ENCODE data around the gene MTM1. TPM values are rescaled to one million over a fixed set of nuclear protein-coding genes. Genes with fewer than 3 reads are reported as not detected.

MTM1 gene
- total RNA-seq, 1 experiment from 2014 or later = 6.4 TPM

DNA sequence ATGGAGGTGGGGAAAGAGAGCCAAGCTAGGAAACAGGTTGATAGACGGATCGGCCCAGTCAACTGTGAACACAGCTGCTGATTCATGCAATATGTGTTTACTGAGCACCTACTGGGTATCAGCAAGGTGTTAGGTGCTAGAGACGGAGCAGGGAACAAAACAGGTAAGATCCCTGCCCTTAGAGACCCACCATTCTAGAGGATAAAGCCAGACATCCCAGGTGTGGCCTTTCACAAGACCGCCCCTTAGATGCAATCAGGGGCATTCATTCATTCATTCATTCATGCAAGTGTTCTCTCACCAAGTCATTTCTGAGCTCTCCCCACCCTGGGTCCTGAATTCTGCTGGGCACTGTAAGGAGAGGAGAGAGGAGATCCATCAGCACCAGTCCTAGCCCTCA, 20.2 kb upstream of the MTM1 start:
- DNase-seq (ENCODE audit: low read depth) = no peak

- DNase-seq (ENCODE audit: low read depth) = peak; percentile 48
Observed at GRCh38 chrX:150548684-150549083, 19.7 kb upstream of the MTM1 start.

- no peak for DNase-seq (ENCODE audit: low read depth)
Observed at GRCh38 chrX:150551963-150552362, 16.5 kb upstream of the MTM1 start.

DNA sequence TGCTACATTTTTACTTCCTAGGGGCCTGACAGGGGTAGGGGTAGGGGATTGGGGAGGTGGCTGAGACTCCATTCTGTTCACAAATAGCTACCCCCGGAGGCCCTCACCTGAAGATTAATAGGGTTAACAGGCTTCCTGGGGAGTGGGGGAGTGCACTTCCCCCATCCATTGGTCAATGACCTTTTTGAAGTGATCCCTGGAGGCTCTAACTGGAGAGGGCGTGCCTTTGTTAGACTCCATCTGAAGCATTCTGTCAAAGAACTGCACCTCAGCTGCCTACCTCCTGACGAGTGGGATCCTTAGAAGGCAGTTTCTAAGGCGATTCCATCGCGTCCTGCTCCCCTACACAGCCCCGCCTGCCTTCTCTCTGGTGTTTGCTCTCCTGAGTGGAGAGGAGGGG, 10.0 kb upstream of the MTM1 start:
- DNase-seq (ENCODE audit: low read depth) = no peak

GRCh38 chrX:150564838-150565237, 3.6 kb upstream of the MTM1 start:
- DNase-seq (ENCODE audit: low read depth) = no peak

GRCh38 chrX:150565551-150565950, 2.9 kb upstream of the MTM1 start:
- no peak for DNase-seq (ENCODE audit: low read depth)

GRCh38 chrX:150566734-150567182, 1.7 kb upstream of the MTM1 start:
- no peak for DNase-seq (ENCODE audit: low read depth)

GRCh38 chrX:150567645-150568319, 639 bp upstream of the MTM1 start:
- no peak for DNase-seq (ENCODE audit: low read depth)

DNA sequence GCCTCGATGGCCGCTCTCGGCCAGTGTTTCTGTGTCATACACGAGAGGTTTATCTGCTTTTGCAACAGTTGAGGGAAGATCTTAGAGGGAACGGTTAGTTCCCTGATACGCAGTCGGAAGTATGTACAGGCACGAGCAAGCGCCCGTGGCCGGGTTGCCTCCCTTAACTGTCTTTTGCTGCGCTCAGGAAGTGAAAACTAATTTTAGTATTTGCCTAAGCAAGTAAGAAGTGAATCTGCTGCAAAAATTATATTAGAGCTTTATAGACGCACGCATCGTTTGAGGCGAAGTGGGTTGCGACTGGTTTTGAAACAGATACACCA, 695 bp downstream of the MTM1 start:
- peak; percentile 4 for DNase-seq (ENCODE audit: low read depth)

DNA sequence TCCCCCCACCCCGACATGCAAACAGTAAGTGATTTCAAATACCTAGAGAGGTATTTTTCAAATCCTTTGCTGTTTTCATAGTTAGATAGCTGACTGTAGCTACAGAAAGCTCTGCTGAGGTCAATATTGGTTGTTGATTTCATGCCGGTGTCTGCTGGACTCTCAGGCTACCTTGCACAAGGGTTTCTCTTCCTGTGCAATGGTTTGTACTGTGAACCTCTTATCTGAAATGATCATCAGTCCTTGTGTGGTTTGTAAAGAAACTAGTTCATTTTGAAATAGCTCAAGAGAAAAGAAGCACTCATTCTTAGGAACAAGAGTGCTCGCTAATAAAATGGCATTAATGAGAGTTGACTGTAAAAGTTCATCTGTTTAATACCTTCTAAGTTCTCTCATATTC, 2.1 kb downstream of the MTM1 start:
- DNase-seq (ENCODE audit: low read depth) = no peak

DNA sequence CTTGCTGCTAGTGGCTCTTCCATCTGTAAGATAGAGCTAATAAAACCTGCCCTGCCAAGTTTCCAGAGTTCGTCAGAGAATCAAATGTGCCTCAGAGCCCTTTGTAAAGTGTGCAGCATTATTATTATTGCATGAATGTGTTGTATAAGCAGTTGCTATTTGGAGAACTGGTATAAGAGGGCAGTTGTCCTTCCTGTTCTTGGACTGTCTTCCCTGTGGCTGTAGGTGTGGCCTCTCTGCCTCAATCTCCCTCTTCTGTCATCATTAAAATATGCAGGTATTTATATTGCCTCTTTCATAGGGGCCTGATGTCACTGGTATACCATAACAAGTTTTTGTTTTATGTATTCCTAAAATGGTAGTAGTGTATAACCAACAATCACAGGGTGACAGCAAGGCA, 3.8 kb downstream of the MTM1 start:
- DNase-seq (ENCODE audit: low read depth) = no peak

DNA sequence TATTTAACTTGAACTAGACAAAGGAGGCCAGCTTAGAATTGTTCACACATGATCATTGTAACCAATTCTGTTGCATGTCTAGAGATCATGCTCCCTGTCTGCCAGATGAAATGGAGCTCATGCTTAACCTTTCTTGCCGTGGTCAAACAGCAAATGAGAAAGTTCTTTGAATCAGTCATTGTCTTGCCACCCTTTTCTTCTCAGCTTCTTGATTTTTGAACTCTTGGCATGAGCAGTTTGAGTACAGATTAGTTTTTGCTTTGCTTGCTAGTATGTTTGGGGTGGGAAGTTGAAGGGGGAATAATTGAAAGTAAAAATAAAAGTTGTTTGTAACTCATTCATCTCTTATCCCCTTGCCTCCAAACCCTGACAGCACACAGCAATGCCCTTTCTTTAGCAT, 4.7 kb downstream of the MTM1 start:
- no peak for DNase-seq (ENCODE audit: low read depth)

DNA sequence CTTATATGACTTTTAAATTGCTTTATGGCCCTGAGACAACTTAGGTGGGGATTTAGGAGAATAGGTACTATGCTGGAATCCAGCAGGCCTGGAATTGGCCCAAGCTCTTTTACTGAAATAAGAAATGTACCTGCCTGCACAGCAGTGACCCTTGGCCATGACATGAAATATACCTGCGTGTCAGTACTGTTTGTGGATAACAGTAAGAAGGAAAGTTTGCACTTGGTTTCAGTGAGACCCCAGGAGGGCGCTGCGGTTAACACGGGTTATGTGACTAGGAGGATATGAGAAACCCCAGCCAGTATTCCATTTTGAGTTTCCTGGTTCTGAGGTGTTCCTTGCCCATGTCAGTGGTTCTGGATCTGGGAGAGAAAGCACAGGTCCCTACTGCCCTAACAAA, 5.3 kb downstream of the MTM1 start:
- no peak for DNase-seq (ENCODE audit: low read depth)

DNA sequence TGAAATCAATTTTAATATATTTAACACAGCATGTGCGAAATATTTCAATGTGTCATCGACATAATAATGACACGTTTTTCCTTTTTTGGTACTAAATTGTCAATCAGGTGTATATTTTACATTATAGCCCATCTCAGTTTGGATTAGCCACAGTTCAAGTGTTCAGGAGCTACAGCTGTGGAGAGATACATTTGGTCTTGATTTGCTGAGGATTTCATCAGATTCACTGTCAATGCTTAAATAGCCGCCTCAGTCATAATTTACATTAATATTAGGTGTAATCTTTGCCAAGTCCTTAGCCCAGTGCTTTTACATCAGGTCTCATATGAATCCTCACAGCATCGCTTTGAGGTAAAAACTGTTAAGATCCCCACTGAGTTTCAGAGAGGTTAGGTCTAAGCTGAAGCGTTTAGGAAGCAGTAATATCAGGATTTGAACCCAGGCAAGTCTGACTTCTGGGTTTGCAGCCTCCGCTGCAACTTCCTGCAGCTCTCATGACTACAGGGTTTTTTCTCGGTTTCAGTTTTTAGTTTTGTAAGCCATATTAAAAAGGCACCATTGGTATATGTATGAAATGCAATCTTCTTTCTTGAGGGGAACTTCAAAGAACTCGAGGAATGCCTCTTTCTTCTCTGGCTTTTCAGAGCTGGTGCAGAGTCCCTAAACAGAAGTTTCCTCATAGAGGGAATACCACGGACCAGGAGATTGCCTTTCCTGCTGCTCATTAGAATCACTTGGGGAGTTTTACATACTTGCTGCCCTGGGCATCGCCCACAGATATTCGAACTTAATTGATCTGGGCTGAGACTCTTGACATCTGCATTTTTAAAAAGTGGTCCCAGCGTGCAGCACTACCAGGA, 6.4 kb downstream of the MTM1 start:
- DNase-seq (ENCODE audit: low read depth) = no peak

DNA sequence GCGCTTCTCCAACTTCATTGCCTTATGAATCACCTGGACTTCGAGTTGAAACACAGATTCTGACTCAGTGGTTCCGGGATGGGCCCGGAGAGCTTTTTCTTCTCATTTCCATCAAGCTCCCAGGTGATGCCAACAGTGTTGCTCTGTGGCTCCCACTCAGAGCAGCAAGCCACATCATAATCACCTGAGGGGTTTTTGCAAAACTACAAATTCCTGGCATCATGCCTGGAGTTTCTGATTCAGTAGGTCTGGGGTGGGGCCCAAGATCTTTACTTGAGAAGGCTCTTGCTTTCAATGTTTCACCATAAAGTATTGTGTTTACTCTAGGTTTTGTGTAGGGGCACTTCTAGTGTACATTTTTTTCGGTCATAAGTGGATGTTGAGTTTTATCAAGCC, 7.0 kb downstream of the MTM1 start:
- peak; percentile 34 for DNase-seq (ENCODE audit: low read depth)

GRCh38 chrX:150577174-150577573, 8.8 kb downstream of the MTM1 start:
- no peak for DNase-seq (ENCODE audit: low read depth)

GRCh38 chrX:150581093-150581775, 12.8 kb downstream of the MTM1 start:
- DNase-seq (ENCODE audit: low read depth) = peak; percentile 80

DNA sequence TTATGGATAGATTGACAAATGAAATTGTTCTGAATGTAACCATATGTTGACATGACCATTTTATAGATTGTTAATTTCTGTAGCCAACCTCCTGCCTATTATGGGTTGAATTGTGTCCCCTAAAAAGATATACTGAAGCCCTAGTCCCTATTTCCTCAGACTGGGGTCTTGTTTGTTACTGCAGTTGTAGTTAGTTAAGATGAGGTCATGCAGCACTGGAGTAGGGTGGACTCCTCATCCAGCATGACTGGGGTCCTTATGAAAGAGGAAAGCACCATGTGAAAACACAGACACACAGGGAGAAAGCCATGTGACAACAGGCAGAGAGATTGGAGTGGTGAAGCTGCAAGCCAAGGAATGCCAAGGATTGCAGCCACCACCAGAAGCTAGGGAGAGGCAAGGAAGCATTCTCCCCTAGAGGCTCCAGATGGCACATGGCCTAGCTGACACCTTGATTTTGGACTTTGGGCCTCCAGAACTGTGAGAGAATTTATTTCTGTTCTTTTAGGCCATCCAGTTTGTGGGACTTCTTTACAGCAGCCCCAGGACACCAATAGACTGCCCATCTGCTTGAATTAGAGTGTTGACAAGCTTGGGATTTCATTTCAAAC, 14.0 kb downstream of the MTM1 start:
- peak; percentile 3 for DNase-seq (ENCODE audit: low read depth)

DNA sequence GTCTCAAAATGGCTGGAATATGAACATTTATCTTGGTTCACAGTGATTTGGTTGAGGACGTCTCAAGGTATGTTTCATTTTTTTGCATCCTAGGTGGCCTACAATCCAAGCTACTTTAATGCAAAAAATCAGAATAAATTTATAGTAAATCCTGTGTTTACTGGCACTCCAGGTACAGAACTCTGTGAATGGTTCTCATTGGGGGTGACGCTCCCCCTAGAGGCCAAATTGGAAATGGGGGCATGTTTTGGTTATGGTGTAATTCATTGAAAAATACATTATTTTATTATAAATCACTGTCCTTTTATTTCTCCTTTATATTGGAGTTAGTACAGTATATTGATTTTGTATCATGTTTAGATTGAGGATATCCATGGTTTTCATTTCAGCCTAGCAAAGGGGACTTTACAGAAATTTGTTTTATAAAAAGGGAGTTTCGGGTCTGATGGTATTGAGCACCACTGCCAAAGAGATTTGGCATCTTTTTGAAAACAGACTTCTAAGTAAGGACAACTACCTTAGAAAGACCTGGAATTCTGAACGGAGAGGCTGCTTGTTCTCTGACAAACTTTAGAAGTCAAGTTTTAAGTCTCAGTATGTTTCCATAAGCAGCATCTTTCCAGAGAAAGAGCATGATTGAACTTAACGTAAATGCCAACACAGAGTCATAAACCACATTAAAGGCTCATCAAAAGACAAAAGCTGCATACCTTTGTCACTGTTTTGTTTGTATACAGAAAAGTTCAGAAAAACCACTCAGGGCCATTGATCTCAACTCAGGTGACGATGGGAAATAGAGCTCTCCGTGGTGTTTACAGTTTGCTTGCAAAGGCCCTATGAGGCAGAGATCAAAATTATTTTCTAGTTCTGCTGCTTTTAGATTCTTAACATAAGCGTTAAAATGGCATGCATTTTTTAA, 19.4 kb downstream of the MTM1 start:
- no peak for DNase-seq (ENCODE audit: low read depth)

GRCh38 chrX:150594584-150594983, 26.2 kb downstream of the MTM1 start:
- no peak for DNase-seq (ENCODE audit: low read depth)

DNA sequence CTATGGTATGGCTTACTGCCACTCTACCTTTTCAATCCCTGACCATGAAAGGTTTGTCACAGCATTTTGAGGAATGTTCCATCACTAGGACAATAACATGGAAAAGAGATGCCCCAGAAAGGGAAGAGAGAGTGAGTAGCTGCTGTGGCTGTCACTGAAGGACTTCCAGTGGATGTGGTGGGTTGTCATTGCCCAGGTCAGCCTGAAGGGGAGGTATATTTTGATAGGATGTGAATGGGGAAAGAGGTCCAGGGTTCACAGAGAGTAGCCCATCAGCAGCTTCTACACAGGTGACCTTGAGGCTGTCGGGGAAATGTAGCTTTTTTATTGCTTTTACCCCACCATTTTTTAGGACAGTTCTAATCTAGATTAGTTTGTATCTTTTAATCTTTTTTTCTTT, 30.8 kb downstream of the MTM1 start:
- DNase-seq (ENCODE audit: low read depth) = no peak

Measured in HT1080 (cell line).